Left renal pelvis (tissue), 4 donors: ENCODE data around the gene LILRA6. TPM values are rescaled to one million over a fixed set of nuclear protein-coding genes. Genes with fewer than 3 reads are reported as not detected.
"Not testable (repeated sequence)": the region's sequence is repeated elsewhere in the genome, so short reads cannot be mapped to it uniquely, and the experiment has no call there.

ENCODE experiments used
- DNase-seq, 4 donors: peaks; one replicate each; pipeline ENCODE4 v3.0.0-alpha.2; 2013; ENCODE audit warnings: low read depth in 4 of 4, low spot score in 3 of 4
- polyA plus RNA-seq, 4 donors: library from polyadenylated mRNA; unstranded; fragments of 120-200 nt; gene quantifications; one replicate each; pipeline ENCODE4 v1.2.1, GENCODE V29; 2013; ENCODE audit not compliant: insufficient read length in 4 of 4

The LILRA6 gene
- polyA plus RNA-seq, 4 donors, result 0.63 to 1.1 (median 0.89) TPM

DNA sequence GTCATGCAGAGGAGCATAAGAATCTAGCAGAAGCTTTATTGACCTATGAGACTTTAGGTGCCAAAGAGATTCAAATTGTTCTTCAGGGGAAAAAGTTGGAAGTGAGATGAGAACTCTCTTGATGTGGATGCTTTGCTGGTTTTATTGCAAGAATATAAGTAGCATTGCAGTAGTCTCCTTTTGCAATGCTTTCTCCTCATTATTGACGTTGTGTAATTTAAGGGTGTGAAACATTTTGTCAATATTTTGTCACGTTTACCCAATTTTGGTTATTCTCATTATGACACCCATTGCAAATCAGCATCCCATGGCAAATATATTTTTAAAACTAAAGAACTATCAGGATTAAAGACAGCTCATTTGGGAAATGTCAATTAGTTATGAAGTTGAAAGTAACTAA, 26.3 kb upstream of the LILRA6 start:
- DNase-seq, result no peak

DNA sequence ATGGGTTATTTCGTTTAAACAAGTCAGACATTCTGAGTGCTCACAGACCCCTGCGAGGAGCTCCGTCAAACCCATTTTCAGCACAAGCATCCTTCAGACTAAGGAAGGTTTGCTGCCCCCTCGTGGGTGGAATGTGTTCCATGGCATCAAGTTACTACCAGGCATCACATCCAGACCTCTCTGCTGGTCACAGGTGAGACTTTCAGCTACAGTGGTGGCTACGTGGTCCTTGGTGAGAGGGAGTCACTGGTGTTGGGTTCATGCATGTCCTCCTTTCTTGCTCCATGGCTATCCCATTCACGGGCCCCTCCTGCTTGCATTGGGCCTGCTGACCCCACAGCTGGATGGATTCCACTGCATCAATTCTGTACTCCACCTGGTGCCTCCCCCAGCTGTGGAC, 23.5 kb upstream of the LILRA6 start:
- peak; percentile 43 to 77 (median 67) for DNase-seq

DNA sequence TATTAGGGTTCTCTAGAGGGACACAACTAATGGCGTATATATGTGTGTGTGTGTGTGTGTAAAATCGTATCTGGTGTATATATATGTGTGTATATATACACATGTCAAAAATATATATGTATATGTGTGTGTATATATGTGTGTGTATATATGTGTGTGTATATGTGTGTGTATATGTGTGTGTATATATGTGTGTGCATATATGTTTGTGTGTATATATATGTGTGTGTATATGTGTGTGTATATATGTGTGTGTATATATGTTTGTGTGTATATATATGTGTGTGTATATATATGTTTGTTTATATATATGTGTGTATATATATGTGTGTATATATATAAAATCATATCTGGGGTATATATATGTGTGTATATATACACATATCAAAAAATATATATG, 19.9 kb upstream of the LILRA6 start:
- DNase-seq, result no peak

DNA sequence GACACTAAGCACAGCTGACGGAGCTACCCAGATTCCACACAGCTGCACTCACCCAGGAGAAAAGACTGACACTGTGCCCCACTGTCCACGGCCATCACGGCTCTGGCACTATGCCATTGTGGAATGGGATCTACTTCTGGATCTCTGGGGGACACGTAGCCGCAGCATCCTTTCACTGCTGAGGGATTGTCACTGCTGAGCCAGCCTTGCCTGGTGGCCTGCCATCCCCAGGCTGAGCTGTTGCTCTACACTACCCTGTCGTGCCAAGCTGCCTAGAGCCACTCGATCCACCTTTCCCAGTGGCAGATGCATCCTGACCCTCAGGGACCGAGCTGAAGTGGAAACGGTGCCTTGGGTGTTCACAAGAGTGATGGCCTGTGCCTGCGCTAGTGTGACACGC, 19.5 kb upstream of the LILRA6 start:
- no peak for DNase-seq

DNA sequence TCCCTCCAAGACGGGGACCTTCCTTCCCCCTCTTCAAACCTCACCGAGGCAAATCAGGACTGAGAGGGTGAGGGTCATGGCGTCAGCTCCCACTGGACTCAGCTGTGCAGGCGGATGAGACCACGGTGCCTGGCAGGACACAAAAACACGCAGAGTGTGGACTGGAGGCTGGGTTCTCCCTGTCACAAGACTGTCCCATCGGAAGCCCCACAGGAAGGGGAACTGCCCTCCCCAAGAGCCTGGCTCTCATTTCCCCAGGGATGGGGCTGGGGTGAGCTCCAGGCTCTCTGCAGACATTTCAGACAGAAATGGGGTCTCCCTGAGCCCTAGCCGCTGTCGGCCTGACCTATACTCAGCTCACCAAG, 14.5 kb upstream of the LILRA6 start, which contains the start of gene LILRB5:
TSS of gene LILRB5 (minus strand) at position 158 of the 365 bp plus-strand sequence. CDS start at position 78, 80 bp downstream.
- DNase-seq, result no peak

DNA sequence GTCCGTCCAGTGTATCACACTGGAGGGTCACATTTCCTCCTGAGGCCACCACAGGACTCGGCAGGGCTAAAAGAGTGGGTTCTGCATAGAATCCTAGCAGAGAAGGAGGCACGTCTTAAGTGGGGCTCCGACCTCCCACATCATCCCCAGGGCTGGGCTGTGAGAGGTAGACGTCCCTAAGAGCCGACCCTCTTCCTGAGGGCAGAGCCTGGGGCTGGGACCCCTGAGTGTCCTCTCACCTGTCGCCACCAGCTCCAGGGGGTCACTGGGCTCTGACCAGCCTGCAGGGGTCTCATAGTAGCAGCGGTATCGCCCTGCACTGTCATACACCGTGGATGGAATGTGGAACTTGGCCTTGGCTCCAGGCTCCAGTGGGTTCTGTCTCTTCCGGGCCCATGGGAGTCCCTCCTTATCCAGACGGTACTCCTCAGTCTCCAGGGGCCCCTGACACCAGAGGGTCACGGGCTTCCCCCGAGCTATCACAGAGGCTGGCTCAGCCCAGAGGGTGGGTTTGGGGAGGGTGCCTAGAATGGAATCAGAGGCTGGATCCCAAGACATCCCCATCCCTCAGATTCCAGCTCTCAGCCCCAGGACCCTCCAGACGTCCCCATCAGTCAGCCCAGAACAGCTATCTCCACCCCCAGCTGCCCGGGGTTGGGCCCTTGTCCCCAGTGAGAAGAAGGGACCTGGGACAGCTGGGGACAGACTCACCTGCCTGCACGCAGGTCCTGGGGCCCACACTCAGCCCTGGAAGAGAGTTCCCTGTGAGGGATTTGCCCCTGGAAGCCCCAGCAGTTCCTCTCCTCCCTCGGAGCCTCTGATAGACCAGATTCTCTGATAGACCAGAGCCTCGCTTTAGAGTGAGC, 13.9 kb upstream of the LILRA6 start:
- no peak for DNase-seq

DNA sequence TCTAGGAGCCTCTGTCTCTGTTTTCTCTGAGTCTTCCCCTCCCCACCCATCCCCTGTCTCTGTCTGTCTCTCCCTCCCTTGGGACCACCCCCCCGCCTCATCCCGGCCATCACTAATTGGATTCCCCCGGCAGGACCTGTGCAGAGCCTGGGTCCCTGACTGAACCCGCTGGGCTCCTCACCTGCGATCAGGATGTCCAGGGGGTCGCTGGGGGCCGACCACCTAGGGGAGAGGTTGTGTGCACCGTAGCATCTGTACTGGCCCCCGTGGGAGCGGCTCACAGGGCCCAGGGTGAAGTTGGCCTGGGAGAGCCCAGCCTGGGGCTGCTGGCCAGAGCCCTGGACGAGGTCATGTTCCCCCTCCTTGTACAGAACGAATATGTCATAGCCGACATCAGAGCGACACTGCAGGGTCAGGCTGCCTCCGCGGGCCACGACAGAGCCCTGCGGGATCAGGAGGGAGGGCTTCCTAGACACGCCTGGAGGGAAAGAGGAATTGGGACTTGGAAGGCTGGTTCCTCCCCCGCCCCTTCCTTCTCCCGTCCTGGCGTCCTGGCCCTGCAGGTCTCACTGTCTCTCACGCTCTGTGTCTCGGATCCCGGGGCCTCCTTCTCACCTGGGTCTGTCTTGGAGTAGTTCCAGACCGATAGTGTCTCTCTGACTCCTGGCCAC, 12.7 kb upstream of the LILRA6 start:
- no peak for DNase-seq

DNA sequence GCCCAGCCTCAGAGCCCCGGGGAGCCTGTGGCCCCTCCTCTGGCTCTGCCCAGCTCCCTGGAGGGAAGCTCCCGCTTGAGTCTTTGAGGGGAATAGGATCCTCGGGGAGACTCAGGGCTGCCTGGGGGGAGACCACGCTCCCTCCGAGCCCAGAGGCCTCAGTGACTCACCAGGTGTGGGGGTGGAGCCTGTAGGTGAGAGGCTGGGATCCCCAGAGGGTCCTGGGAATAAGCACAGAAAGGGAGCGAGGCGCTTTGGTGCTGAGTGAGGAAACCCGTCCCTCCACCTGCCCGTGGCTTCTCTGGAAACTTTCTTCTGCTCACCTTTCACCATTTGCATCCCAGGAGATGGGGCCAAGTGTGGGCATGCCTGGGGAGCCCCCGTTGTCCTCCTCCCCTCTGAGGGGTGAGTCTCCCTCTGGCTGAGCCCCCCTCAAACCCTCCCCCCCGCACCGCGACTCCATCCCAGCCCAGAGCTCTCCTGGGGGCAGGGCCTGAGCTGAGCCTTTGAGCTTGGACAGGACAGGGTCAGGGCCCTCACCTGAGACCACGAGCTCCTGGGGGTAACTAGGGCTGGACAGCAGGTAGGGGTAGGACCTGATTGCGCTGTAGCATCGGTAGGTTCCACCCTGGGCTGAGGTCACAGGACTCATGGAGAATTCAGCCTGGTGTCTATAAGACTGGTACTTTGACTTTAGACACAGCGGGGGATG, 11.8 kb upstream of the LILRA6 start:
- DNase-seq, result no peak

DNA sequence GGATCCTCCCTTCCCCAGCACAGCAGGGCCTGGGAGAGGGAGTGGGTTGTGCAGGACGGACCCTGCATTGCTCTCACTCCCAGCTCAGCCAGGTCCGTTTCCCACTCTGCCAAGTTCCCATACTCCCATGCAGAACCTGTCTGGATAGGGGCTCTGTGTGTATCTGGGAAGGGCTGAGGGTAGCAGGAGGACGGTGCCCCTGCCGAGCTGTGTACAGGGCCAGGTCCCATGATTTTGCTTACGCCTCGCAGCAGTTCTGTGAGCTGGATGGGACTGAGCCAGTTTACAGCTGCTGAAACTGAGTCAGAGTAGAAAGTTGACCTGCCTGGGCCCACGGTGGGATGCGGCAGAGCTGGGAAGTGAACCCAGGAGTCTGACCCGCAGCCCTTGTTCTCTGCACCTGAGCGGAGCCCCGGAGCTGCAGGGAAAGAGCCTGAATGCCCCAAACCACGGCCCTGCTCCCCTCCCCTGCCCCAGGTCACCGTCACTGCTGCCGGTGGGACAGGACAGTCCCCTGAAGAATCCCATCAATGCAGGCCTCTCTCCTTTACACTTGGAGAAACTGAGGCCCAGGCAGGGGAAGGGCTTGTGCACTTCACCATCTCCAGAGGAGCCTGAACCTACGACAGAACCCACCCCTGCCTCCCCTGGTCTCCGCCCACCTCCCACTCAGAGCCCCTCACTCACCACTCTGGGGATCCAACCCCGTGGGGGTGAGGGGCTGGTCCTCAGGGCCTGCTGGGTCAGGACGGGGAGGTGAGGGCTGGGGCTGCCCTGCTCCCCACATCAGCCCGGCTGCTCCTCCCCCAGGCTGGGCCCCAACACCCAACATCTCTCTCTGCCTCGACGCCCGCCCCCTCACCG, 11.0 kb upstream of the LILRA6 start:
- no peak for DNase-seq

DNA sequence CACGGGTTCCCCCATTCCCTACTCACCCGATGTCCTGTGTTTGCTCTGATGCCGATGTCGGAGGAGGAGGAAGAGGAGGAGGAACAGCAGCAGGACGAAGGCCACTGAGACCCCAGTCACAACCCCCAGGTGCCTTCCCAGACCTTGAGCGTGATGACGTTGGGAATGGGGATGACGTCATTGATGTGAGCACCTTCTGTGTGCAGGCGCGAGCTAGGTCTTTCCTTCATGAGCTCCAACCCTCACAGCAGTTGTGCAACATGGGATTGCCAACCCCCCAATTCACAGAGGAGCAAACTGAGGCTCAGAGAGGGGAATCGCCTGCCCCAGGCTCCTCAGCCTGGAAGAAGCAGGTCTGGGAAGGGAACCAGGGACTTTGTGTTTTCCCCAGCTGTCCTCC, 10.3 kb upstream of the LILRA6 start:
- DNase-seq, result no peak

DNA sequence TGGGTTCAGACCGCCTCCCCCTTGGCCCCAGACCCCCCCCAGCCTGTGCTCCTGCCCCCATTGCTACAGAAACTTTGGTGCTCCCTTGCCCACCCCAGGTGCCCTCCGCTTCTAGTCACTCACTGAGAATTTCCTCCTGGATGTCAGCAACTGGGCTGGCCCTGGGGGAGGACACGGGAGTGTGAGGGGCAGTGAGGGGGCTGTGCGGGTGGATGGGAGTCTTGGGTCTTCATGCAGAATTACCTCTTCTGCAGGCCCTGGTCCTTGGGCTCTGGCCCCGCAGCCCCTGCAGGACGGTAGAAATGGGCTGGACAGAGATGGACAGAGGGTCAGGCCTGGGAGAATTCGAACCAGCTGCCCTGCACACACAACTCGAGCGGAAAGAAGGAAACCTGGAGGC, 9.7 kb upstream of the LILRA6 start:
- DNase-seq, result no peak

DNA sequence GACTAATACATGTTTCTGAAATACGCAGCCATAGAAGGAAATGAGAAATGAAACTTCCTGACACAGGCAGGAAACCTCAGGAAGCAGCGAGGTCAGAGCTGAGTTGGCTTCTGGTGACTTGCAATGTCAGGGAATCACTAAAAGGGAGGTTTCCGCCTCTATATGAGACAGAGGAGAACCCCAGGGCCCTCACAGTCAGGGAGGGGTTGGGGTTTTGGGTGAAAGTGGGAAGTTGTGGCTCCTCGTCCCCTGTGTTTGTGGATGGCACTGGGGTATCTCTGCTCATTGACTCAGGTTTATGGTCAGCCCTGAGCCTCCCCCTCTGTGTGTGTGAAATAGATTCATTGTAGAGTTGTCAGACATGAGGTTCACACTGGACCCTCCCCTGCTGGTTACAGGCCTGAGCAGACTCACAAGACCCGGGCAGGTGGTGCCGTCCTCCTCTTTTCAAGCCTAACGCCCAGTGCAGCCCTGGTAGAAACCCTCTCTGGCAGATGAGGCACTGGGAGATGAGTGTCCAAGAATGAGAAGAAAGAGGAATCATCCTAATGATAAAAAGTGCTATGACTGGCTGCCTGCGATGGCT, 5.5 kb upstream of the LILRA6 start:
- DNase-seq, result no peak

DNA sequence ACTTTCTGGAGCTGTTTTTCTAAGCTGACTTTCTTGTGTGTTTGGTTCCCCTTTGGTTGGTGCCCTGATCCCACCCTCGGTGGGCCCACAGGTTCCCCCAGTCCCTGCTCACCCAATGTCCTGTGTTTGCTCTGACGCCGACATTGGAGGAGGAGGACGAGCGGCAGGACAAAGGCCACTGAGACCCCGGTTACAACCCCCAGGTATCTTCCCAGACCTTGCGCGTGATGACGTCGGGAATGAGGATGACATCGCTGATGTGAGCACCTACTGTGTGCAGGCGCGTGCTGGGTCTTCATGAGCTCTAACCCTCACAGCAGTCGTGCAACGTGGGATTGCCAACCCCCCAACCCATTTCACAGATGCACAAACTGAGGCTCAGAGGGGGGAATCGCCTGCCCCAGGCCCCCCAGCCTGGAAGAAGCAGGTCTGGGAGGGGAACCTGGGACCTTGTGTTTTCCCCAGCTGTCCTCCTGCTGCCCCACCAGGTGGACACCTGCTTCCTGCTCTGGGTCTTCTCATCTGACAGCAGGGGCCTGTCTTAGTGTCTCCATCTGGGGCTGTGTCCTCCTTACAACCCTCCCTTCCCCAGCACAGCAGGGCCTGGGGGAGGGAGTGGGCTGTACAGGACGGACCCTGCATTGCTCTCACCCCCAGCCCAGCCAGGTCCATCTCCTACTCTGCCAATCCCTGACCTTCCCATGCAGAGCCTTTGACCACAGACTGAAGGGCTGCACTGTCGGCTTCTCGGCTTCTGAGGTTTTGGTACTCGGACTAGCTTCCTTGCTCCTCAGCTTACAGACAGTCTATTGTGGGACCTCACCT, 4.7 kb upstream of the LILRA6 start:
- DNase-seq, result no peak

DNA sequence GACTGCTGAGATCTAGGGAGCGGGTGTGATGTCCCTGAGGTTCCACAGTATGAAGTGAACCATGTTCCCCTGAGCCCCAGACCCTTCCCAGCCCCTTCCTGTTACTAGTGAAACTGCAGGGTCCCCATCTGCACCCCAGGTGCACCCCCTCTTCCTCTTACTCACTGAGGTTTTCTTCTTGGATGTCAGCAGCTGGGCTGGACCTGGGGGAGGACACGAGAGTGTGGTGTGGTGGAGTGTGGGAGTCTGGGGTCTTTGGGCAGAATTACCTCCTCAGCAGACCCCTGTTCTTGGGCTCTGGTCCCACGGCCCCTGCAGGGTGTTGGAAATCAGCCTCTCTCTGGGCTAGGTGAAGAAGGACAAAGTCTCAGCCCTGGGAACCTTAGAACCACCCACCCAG, 3.3 kb upstream of the LILRA6 start:
- no peak for DNase-seq

DNA sequence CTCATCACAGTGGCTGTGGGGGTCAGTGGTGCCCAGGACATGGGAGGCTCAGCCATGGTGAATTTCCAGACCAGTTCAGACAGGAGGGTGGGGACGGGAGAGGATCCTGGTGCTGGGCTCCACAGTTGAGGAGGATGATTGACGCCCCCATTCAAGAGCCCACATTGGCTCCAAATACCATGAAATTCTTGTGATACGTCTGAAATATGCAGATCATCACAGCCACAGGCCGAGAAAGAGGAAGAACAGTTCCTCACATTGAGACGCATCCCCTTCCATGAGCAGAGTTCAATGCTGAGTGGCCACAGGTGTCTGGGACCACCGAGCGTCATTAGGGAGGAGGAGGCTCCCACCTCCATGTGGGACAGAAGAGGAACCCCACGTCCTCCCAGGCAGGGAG, 1.2 kb upstream of the LILRA6 start:
- not testable (repeated sequence) for DNase-seq

DNA sequence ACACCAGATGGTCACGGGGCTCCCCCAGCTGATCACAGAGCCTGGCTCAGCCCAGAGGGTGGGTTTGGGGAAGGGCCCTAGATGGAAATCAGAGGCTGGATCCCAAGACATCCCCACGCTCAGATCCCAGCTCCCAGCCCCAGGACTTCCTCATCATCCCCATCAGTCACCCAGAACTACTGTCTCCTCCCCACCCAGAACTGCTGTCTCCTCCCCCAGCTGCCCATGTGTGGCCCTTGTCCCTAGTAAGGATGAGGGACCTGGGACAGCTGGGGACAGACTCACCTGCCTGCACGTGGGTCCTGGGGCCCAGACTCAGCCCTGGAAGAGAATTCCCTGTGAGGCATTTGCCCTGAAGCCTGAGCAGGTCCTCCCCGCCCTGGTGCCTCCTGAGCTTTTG, 356 bp downstream of the LILRA6 start:
- DNase-seq, result not testable (repeated sequence)

DNA sequence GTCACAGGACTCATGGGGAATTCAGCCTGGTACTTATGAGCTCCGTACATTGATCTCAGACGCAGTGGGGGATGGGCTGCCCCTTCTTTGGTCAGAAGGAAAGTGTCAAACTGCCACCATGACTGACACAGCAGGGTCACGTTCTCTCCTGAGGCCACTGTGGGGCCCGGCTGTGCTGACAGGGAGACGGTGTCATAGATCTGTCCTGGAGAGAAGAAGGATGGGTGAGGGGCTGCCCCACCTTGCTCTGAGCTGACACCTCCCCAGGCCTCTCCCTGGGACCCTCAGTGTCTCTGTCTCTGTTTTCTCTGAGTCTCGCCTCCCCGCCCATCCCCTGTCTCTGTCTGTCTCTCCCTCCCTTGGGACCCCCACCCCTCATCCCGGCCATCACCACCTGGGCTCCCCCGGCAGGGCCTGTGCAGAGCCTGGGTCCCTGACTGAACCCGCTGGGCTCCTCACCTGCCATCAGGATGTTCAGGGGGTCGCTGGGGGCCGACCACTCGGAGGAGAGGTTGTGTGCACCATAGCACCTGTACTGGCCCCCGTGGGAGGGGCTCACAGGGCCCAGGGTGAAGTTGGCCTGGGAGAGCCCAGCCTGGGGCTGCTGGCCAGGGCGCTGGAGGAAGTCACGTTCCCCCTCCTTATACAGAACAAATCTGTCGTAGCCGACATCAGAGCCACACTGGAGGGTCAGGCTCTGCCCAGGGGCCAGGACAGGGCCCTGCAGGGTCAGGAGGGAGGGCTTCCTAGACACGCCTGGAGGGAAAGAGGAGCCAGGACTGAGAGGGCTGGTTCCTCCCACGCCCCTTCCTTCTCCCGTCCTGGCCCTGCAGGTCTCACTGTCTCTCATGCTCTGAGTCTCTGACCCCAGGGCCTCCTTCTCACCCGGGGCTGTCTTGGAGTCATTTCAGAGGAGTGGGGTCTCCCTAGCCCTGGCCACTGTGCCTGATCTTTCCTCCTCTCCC, 1.9 kb downstream of the LILRA6 start:
- DNase-seq, result not testable (repeated sequence)
